Neural crest cell (in vitro differentiated cells): Measurements from ENCODE around the gene CYTH4. TPM values are rescaled to one million over a fixed set of nuclear protein-coding genes. Genes with fewer than 3 reads are reported as not detected.
"Not testable (repeated sequence)": the region's sequence is repeated elsewhere in the genome, so short reads cannot be mapped to it uniquely, and the experiment has no call there.

ENCODE experiments used
- DNase-seq: peaks from one replicate; pipeline ENCODE4 v3.0.0; 2021; ENCODE audit warnings: low read depth, mixed read lengths, low spot score
- H3K27ac Mint-ChIP-seq: one replicate; pipeline ENCODE4 v1.8.0; 2021; ENCODE audit warnings: mild to moderate bottlenecking, mixed read lengths; ENCODE audit not compliant: unreplicated experiment
- H3K27me3 Mint-ChIP-seq: 2 replicates; pipeline ENCODE4 v1.8.0; 2021; ENCODE audit warnings: low read depth, mild to moderate bottlenecking, mixed read lengths
- H3K36me3 Mint-ChIP-seq: 2 replicates; pipeline ENCODE4 v1.8.0; 2021; ENCODE audit warnings: low read depth, mild to moderate bottlenecking, mixed read lengths
- H3K4me1 Mint-ChIP-seq: 2 replicates; pipeline ENCODE4 v1.8.0; 2021; ENCODE audit warnings: mixed read lengths
- H3K4me3 Mint-ChIP-seq: one replicate; pipeline ENCODE4 v1.8.0; 2021; ENCODE audit warnings: mild to moderate bottlenecking, mixed read lengths
- H3K9me3 Mint-ChIP-seq: 2 replicates; pipeline ENCODE4 v1.8.0; 2021; ENCODE audit warnings: mixed read lengths
- CTCF ChIP-seq: fragments of 200-600 bp; sonication (generic); conservative IDR thresholded peaks from 2 replicates; pipeline ENCODE4 v1.5.0; 2021; ENCODE audit warnings: antibody characterized with exemption, mild to moderate bottlenecking
- total RNA-seq: library from RNA; stranded (reverse); gene quantifications from 2 replicates; pipeline ENCODE4 v1.2.1, GENCODE V29; 2021

CYTH4 gene
- total RNA-seq, 1 donor from 2014 or later: not detected

GRCh38 chr22:37328017-37328416 is 45.7 kb downstream of the CYTH4 start:
- no peak for TF ChIP-seq CTCF
- H3K4me1 Mint-ChIP-seq: peaks cover 13% of the 10 kb centered on the region
- H3K9me3 Mint-ChIP-seq: no peaks in the 10 kb centered on the region
- no peak overlapping the region for H3K27ac Mint-ChIP-seq
- H3K4me3 Mint-ChIP-seq: no peak overlapping the region
- no peaks in the 10 kb centered on the region for H3K36me3 Mint-ChIP-seq
- DNase-seq: no peak
- H3K27me3 Mint-ChIP-seq: peaks cover 94% of the 10 kb centered on the region

GRCh38 chr22:37328538-37329237 is 46.4 kb downstream of the CYTH4 start:
- Mint-ChIP-seq H3K27ac (peak overlapping the region; percentile 19), H3K27me3 (peaks cover 94% of the 10 kb centered on the region), H3K4me1 (peaks cover 13% of the 10 kb centered on the region)
- H3K36me3 Mint-ChIP-seq, H3K9me3 Mint-ChIP-seq, H3K4me3 Mint-ChIP-seq, DNase-seq: not testable (repeated sequence)

DNA sequence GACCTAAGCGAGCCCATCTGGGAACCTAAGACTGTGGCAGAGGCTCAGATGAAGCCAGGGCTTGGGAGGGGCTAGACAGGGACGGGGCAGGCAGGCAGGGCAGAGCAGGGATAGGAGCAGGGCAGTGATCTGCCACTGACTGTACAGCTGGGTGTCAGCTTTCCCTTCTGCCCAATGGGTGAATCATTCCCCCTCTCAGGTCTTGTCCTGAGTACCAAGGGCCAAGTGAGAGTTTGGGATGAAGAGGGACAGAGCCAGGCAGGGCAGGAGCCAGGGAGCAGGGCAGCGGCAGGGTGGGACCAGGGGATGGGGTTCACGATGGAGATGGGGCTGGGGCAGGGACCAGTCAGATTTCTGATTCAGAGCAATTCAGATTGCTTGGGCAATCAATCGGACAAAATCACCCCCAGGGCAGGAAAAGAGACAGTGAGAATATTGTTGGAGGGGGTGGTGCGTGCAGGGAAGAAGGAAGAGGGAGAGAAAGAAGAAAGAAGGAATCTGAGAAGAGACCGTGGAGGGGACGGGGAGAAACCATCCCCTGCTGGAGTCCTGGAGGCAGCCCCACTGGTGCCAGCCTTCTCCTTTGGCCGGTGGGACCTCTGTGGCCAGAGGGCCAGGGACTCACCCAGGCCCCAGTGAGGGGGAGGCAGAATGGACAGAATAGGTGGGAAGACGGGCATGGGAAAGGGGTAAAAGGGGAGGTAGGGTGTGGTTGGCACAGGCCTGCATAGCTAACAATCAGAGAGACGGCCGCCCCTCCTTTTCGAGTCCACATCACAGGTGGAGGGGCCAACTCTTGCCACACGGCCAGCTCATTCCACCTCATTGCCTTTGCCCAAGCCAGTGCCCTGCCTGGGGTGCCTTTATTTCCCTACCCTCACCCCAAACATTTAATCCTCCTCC is 47.2 kb downstream of the CYTH4 start:
- Mint-ChIP-seq H3K4me1 (peaks cover 13% of the 10 kb centered on the region), H3K4me3 (no peak overlapping the region), H3K27ac (peak overlapping the region; percentile 95), H3K9me3 (no peaks in the 10 kb centered on the region), H3K36me3 (no peaks in the 10 kb centered on the region), H3K27me3 (peaks cover 94% of the 10 kb centered on the region)
- no peak for TF ChIP-seq CTCF
- DNase-seq: no peak

DNA sequence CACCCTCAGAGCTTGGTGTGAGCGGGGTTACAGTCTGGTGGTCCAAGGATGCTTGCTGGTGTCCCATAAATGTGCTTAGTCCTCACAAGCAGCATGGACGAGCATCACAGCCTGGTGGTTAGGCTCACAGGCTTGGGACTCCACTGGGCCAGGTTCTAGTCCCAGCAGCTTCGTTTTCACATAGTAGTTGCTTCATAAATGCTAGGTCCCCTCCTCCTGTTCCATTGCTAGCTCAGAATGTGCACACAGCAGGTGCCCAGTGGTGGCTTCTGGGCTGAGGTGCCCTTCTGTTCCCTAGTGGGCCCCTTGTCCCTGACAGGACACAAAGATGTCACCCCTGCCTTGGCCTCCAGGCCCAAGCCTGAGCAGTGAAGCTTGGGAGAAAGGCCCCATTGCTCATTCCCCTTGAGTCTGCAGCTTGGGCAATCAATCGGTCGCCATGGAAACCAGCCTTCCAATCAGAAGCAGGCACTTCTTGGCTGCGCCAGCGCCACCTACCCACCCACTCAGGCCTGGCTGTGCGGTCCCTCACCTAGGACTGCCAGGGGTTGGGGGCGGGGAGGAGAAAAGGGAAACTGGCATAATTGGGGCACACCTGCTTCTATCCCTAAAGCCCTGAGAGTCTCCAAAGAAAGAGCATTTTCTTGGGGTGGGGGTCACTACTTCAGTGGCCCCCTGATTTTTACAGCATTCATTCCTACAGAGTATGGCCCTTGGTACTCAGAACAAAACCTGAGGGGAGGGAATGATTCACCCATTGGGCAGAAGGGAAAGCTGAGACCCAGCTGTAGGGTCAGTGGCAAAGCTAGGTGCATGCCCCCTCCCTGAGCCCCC is 48.1 kb downstream of the CYTH4 start:
- H3K27ac Mint-ChIP-seq: peak overlapping the region; percentile 95

GRCh38 chr22:37331034-37331428 is 48.7 kb downstream of the CYTH4 start:
- no peak for TF ChIP-seq CTCF
- Mint-ChIP-seq H3K9me3 (no peaks in the 10 kb centered on the region), H3K27ac (no peak overlapping the region), H3K36me3 (no peaks in the 10 kb centered on the region), H3K4me3 (no peak overlapping the region), H3K27me3 (peaks cover 95% of the 10 kb centered on the region), H3K4me1 (peaks cover 19% of the 10 kb centered on the region)
- DNase-seq: no peak

More for the DNA sequence above, 48.1 kb downstream of the CYTH4 start:
- Mint-ChIP-seq H3K4me3 (no peak overlapping the region), H3K36me3 (no peaks in the 10 kb centered on the region), H3K27me3 (peaks cover 95% of the 10 kb centered on the region), H3K4me1 (peaks cover 17% of the 10 kb centered on the region), H3K9me3 (no peaks in the 10 kb centered on the region)
- DNase-seq: peak; percentile 81
- peak; percentile 36 for TF ChIP-seq CTCF
